Liver (tissue), 9 donors: ENCODE results near the gene B2M. TPM values are rescaled to one million over a fixed set of nuclear protein-coding genes. Genes with fewer than 3 reads are reported as not detected.

Experiments
- DNase-seq: peaks from one replicate; pipeline ENCODE4 v3.0.0-alpha.2; 2017; ENCODE audit warnings: low spot score
- H3K27ac ChIP-seq, 2 donors: one replicate each; pipeline ENCODE4 v1.7.0; 2013; ENCODE audit warnings: inconsistent platforms in 2 of 2, low read length in 2 of 2, control low read depth in 1 of 2, low read depth in 1 of 2, mild to moderate bottlenecking in 1 of 2
- H3K27me3 ChIP-seq, 4 donors: one replicate each; pipeline versions ENCODE4 v1.6.1 to v1.7.0; 2013; ENCODE audit warnings: low read length in 3 of 4, inconsistent platforms in 1 of 4, mild to moderate bottlenecking in 1 of 4, moderate library complexity in 1 of 4; ENCODE audit not compliant: control insufficient read depth in 4 of 4, insufficient read depth in 4 of 4
- H3K36me3 ChIP-seq, 4 donors: one replicate each; pipeline versions ENCODE4 v1.6.1 to v1.7.0; 2013; ENCODE audit warnings: low read length in 3 of 4, mild to moderate bottlenecking in 3 of 4, low read depth in 1 of 4, moderate library complexity in 1 of 4; ENCODE audit not compliant: control insufficient read depth in 4 of 4, insufficient read depth in 3 of 4
- H3K4me1 ChIP-seq, 4 donors: one replicate each; pipeline versions ENCODE4 v1.6.1 to v1.7.0; 2013; ENCODE audit warnings: low read length in 3 of 4, mild to moderate bottlenecking in 3 of 4, moderate library complexity in 1 of 4; ENCODE audit not compliant: control insufficient read depth in 4 of 4, insufficient read depth in 4 of 4
- H3K4me3 ChIP-seq, 3 donors: one replicate each; pipeline versions ENCODE4 v1.6.1 to v1.7.0; 2013; ENCODE audit warnings: low read length in 3 of 3, control low read depth in 1 of 3, low read depth in 1 of 3, mild to moderate bottlenecking in 1 of 3
- H3K9ac ChIP-seq, 2 donors: one replicate each; pipeline ENCODE4 v1.7.0; 2013; ENCODE audit warnings: low read length in 2 of 2, mild to moderate bottlenecking in 2 of 2, moderate library complexity in 2 of 2, control low read depth in 1 of 2, low read depth in 1 of 2
- H3K9me3 ChIP-seq, 4 donors: one replicate each; pipeline versions ENCODE4 v1.6.1 to v1.7.0; 2013; ENCODE audit warnings: low read length in 3 of 4; ENCODE audit not compliant: control insufficient read depth in 4 of 4
- ATF3 ChIP-seq: IDR thresholded peaks from 2 replicates; pipeline ENCODE4 v1.6.1; 2016; ENCODE audit warnings: antibody characterized with exemption
- CTCF ChIP-seq: fragments of 150-350 bp; IDR thresholded peaks from 2 replicates; pipeline ENCODE4 v1.5.1; 2017; ENCODE audit warnings: improper control_type of control experiment, low read depth, low read length; ENCODE audit not compliant: missing input control
- EGR1 ChIP-seq, 2 donors: IDR thresholded peaks; 2 replicates each; pipeline ENCODE4 v1.6.1; 2016 to 2018; ENCODE audit warnings: antibody characterized with exemption in 2 of 2, low read depth in 2 of 2
- FOXA1 ChIP-seq: IDR thresholded peaks from 2 replicates; pipeline ENCODE4 v1.6.1; 2016; ENCODE audit warnings: antibody characterized with exemption
- FOXA2 ChIP-seq: IDR thresholded peaks from 2 replicates; pipeline ENCODE4 v1.6.1; 2016; ENCODE audit warnings: antibody characterized with exemption
- GABPA ChIP-seq, 2 donors: IDR thresholded peaks in 1 of 2; conservative IDR thresholded peaks in 1 of 2; 2 replicates each; pipeline ENCODE4 v1.6.1; 2016; ENCODE audit warnings: antibody characterized with exemption in 2 of 2, mild to moderate bottlenecking in 1 of 2, moderate library complexity in 1 of 2
- HNF4A ChIP-seq, 2 donors: conservative IDR thresholded peaks; 2 replicates each; pipeline ENCODE4 v1.6.1; 2016; ENCODE audit warnings: antibody characterized with exemption in 2 of 2, mild to moderate bottlenecking in 2 of 2
- HNF4G ChIP-seq: IDR thresholded peaks from 2 replicates; pipeline ENCODE4 v1.6.1; 2016; ENCODE audit warnings: antibody characterized with exemption
- JUND ChIP-seq, 2 donors: IDR thresholded peaks; 2 replicates each; pipeline ENCODE4 v1.6.1; 2016; ENCODE audit warnings: antibody characterized with exemption in 2 of 2
- MAX ChIP-seq: IDR thresholded peaks from 2 replicates; pipeline ENCODE4 v1.6.1; 2016; ENCODE audit warnings: antibody characterized with exemption
- NR2F2 ChIP-seq: IDR thresholded peaks from 2 replicates; pipeline ENCODE4 v1.6.1; 2016; ENCODE audit warnings: antibody characterized with exemption
- RAD21 ChIP-seq, 2 donors: IDR thresholded peaks; 2 replicates each; pipeline ENCODE4 v1.6.1; 2016; ENCODE audit warnings: antibody characterized with exemption in 2 of 2, mild to moderate bottlenecking in 2 of 2
- REST ChIP-seq: IDR thresholded peaks from 2 replicates; pipeline ENCODE4 v1.6.1; 2016; ENCODE audit warnings: antibody characterized with exemption, mild to moderate bottlenecking
- RXRA ChIP-seq, 2 donors: IDR thresholded peaks; 2 replicates each; pipeline ENCODE4 v1.6.1; 2017 to 2018; ENCODE audit warnings: antibody characterized with exemption in 2 of 2, mild to moderate bottlenecking in 1 of 2
- SP1 ChIP-seq: IDR thresholded peaks from 2 replicates; pipeline ENCODE4 v1.6.1; 2018; ENCODE audit warnings: antibody characterized with exemption, mild to moderate bottlenecking
- TAF1 ChIP-seq: conservative IDR thresholded peaks from 2 replicates; pipeline ENCODE4 v1.6.1; 2016; ENCODE audit warnings: antibody characterized with exemption, mild to moderate bottlenecking
- YY1 ChIP-seq: IDR thresholded peaks from 2 replicates; pipeline ENCODE4 v1.6.1; 2016; ENCODE audit warnings: antibody characterized with exemption, mild to moderate bottlenecking
- ZBTB33 ChIP-seq: IDR thresholded peaks from 2 replicates; pipeline ENCODE4 v1.6.1; 2016; ENCODE audit warnings: antibody characterized with exemption
- WGBS: extraction: QIAGEN DNeasy Blood & Tissue Kit; methylation state at CpG from one replicate; pipeline ENCODE4 v1.1.7; 2013; 5-methylcytosine and 5-hydroxymethylcytosine counted together
- polyA plus RNA-seq, 2 donors: library from polyadenylated mRNA; stranded (reverse) in 1 of 2; unstranded in 1 of 2; fragments of 200-250 nt in 1 of 2; fragments of >200 nt in 1 of 2; fragmentation: Nextera tagmentation in 1 of 2; extraction: Ambion mirVana in 1 of 2; gene quantifications; one replicate each; pipeline versions ENCODE4 v1.2.1 to v1.2.3, GENCODE V29; 2013 to 2015
- total RNA-seq, 2 donors: library from RNA; depleted of rRNA; stranded (reverse); fragments of >200 nt; gene quantifications; one replicate each; pipeline ENCODE4 v1.2.3, GENCODE V29; 2014
- donor health status: healthy.
- donor health status: healthy.
- donor health status: healthy.
- donor health status: healthy.
- donor health status: healthy.

The B2M gene
- total and polyA plus RNA-seq, 4 donors, result 1,388 to 3,787 (median 2,950) TPM

- peak overlapping the region; percentile 98 to 99 for H3K27ac ChIP-seq
- peaks cover 0 to 7% (median under 1%) of the 10 kb centered on the region in 4 donors for H3K4me1 ChIP-seq
- peak overlapping the region; percentile 75 to 98 for H3K9ac ChIP-seq
- WGBS, result under 1% methylated on average over 36 of the region's 36 CpGs
- no peaks in the 10 kb centered on the region for H3K27me3 ChIP-seq
- H3K36me3 ChIP-seq, result peaks cover 0 to 8% (median 5%) of the 10 kb centered on the region in 4 donors
- peak; percentile 83 for DNase-seq
- H3K4me3 ChIP-seq, result peak overlapping the region; percentile 90 to 91 (median 90)
- TF ChIP-seq FOXA2 (no peak), ZBTB33 (peak; percentile 62), NR2F2 (peak; percentile 92), CTCF (no peak), TAF1 (no peak), FOXA1 (no peak), JUND (IDR thresholded peaks at IDR 0.05) (peak; percentile 97), HNF4A (conservative IDR thresholded peaks at IDR 0.05) (peak; percentile 60 to 65), RXRA (IDR thresholded peaks at IDR 0.05) (peak; percentile 81 to 85), YY1 (peak; percentile 80), REST (peak; percentile 90), ATF3 (peak; percentile 86), EGR1 (IDR thresholded peaks at IDR 0.05; ENCODE audit: low read depth in 2 of 2) (peak in 1 of 2 donors; percentile 58), GABPA (IDR thresholded peaks at IDR 0.05 in 1 of 2, conservative IDR thresholded peaks at IDR 0.05 in 1 of 2) (peak in 1 of 2 donors; percentile 57), HNF4G (peak; percentile 28), RAD21 (IDR thresholded peaks at IDR 0.05) (peak; percentile 22 to 23), SP1 (peak; percentile 89), MAX (peak; percentile 87)
- no peaks in the 10 kb centered on the region for H3K9me3 ChIP-seq
These were observed 17.5 kb downstream of the B2M start for GRCh38 chr15:44728576-44729407.
